Measurements from ENCODE around the gene RANBP3.
"Not testable (repeated sequence)": the region's sequence is repeated elsewhere in the genome, so short reads cannot be mapped to it uniquely, and the experiment has no call there.

The RANBP3 gene

GRCh38 chr19:5963259-5963658 lies 14.7 kb downstream of the RANBP3 start:
- not testable (repeated sequence) for DNase-seq

DNA sequence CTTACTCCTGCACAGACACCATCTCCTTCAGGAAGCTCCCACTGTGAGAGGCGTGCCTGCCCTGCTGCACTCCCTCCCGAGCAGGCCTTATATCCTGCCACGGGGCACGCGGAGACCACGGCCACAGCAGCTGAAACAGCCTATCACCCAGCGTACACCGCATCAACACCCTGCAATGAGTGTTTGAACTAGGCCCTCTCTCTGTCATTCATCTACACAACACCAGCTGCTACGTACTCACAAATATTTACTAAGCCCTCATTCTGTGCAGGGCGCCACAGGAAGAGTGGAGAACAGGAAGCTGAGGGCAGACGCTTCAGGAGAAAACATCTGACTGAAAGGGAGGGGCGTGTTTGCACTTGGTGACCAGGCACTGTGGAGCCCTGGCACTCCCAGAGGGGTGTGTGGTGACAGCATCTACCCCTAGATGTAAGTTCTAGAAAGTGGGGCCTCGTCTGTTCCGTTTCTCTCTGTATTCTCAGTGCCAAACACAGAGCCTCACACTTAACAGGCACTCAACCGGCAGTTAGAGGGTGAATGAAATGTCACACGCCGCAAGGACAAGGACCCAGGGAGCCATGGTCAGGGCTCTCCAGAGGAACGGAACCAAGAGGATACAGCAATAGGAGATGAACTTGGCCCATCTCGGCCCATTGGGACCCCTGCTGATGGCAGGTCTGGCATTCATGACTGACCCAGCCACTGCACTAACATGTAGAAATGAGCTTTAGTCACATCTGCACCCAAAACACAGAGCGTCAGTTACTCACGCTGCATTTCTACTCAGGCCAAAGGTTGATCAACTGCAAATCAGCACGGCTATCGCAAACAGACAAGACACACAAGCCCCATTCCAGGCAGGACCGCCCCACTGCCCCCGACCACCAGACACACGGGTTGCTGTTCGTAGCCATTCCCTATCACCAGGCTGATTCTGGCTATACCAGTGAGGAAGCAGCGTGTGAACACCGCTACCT lies 15.7 kb downstream of the RANBP3 start:
- DNase-seq: peak; percentile 86

GRCh38 chr19:5961641-5961968 lies 16.3 kb downstream of the RANBP3 start:
- DNase-seq: not testable (repeated sequence)

DNA sequence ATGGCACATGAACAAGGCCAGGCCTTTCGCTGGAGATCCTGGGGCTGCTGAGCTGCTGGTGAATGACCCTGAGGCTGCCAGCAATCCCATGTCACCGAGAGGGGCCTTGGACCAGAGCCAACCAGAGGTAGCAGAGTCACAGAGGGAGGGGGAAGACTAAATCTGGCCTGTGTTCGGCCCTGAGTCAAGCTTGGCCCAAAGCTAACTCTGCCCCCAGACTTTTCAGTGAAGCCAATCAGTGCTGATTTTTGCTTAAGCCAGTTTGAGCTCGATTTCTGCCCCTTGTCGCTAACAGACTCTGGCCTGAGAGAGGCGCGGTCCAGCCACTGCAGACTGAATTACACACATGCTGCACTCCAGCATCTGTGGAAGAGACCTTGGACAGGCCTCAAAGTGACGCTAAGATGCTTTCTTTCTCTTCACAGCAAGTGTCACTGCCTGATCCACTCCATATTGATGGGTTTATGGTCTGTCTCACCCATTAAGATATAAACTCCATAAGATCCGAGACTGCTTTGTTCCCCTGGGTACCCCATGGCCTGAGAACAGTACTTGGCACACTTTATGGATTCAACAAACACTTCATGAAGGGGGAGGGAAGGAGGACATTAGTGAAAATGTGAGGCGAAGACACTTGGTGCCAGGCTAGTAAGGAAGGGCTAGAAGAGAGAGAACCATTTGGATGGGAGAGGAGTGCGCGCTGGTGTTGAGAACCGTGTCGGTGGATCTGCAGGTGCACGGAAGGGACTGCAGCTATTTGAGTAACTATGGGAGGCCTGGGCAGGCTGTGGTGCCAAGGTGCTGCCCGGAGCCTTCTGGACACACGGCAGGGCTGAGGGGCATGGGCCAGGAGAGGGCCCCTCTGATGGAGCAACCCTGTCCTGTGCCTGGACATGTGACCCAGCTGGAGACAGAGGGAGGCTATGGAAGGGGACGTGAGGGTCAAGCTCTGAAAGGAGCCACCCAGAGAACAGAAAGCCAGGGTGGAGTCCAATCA lies 17.6 kb downstream of the RANBP3 start:
- DNase-seq: peak; percentile 90

GRCh38 chr19:5959260-5960004 lies 18.5 kb downstream of the RANBP3 start:
- DNase-seq: no peak

DNA sequence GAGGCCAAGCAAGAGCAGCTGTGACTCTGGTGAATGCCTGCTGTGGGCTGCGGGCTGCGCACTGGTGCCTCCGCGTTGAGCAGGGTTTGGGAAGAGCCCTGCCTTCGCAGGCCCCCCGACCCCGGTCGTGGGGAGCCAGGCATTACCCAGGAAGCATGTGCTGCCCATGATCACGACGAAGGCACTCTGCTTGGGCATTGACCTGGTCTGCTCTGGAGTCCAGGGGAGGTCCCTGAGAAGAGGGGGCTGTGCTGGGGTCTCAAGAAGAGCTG lies 19.2 kb downstream of the RANBP3 start:
- DNase-seq: no peak

DNA sequence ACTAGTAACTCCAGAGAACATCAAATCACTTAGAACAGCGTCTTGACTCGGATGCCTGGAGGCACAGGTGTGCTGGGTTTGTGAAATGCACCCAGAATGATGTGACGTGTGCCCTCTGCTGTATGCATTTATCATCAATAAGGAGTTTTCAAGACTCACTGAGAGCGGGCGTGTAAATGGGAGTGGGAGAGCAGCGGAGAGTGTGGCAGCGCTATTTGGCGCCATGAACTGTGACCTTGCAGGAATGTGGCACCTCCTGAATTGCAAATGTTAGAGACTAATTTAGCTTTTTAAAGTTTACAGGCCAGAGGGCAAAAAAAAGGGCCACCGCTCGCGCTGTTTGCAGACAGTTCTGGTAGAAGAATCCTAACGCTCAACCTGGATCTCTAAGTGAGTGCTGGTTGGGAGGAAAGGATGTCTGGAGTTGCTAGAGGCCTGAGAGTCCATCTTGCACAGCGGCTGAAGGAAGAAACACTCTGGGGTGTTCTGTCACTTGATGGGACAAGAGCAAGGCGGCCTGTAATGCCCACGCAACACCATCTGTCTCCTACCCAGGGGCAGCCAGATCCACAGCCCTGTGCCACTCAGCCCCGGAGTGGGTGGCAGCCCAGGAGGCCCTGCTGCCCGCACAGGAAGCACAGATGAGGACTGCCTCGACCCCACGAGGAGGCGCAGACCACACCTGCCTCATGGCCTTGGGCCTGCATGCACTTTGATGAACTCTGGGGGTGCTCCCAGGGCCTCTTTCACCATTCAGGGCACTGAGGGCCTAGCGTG lies 19.7 kb downstream of the RANBP3 start:
- DNase-seq: no peak

GRCh38 chr19:5957170-5957569 lies 20.8 kb downstream of the RANBP3 start:
- DNase-seq: no peak

GRCh38 chr19:5956728-5957127 lies 21.2 kb downstream of the RANBP3 start:
- DNase-seq: no peak

- no peak for DNase-seq
These were observed 21.6 kb downstream of the RANBP3 start for GRCh38 chr19:5956323-5956722.

GRCh38 chr19:5955636-5955935 lies 22.4 kb downstream of the RANBP3 start:
- DNase-seq: no peak

GRCh38 chr19:5954293-5954692 lies 23.6 kb downstream of the RANBP3 start:
- DNase-seq: no peak

DNA sequence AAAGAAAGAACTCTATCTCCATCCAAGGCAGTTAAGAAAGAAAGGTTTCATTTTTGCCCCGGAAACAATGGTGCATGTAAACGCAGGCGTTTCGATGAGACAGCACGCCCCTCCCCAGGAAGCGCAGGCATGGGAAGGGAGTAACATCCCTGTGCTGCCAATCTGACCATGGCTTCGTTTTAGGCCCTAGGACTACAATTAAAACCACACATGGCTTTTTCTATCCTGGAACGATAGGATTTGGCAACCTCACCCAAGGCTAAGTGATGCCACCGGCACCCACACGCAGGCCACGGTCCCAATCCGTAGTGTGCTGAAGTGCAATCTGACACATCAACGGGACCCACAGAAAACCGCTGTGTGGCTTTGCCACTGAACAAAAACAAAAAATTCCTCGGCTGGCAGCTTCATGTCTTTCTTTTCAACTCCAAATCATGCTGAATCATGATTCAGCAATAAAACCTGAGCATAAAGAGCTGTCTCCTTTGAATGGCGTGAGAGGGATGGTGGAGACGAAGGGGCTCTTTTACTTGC lies 24.2 kb downstream of the RANBP3 start:
- peak; percentile 7 for DNase-seq

GRCh38 chr19:5953030-5953589 lies 24.8 kb downstream of the RANBP3 start:
- no peak for DNase-seq

DNA sequence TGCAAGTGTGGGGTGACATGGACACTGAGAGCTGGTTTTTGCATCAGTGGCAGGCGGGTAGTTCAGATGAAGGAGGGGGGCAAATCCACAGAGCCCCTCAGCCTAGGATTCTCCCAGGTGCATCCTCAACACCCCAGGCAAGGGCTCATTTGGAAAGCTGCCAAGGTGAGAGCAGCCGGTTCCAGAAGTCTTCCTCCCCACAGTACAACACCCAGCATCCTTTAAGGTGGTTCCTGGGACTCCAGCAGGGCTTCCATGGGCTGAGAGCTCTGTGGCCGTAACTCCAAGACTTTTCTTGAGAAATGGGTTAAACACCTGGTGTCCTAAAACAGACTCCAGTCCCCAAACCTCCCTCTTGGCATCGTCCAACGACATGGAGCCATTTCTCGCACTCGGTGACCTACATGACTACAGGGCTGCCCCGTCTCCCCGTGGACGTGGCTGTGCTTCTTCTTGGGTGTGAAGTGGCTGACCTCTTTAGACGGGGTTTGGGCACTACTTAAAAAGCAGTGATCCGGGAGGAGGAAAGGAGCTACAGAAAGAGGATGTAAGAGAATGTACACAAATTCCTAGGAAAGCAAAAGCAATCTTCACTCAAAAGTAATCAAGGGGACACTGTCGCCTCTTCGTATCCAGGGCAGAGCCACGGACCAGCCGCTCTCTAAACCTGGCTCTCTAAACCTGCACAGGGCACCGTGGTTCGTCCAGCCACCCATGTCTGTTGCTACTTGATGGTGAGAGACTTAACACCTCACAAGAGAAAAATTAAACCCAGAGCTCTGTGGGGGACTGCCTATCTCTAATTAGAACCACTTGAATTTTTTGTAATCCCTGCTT lies 25.5 kb downstream of the RANBP3 start:
- DNase-seq: peak; percentile 5

GRCh38 chr19:5951338-5951861 lies 26.5 kb downstream of the RANBP3 start:
- no peak for DNase-seq

- no peak for DNase-seq
These were observed 27.2 kb downstream of the RANBP3 start for GRCh38 chr19:5950741-5951140.

- peak; percentile 91 for DNase-seq
These were observed 28.1 kb downstream of the RANBP3 start for GRCh38 chr19:5949792-5950305.

DNA sequence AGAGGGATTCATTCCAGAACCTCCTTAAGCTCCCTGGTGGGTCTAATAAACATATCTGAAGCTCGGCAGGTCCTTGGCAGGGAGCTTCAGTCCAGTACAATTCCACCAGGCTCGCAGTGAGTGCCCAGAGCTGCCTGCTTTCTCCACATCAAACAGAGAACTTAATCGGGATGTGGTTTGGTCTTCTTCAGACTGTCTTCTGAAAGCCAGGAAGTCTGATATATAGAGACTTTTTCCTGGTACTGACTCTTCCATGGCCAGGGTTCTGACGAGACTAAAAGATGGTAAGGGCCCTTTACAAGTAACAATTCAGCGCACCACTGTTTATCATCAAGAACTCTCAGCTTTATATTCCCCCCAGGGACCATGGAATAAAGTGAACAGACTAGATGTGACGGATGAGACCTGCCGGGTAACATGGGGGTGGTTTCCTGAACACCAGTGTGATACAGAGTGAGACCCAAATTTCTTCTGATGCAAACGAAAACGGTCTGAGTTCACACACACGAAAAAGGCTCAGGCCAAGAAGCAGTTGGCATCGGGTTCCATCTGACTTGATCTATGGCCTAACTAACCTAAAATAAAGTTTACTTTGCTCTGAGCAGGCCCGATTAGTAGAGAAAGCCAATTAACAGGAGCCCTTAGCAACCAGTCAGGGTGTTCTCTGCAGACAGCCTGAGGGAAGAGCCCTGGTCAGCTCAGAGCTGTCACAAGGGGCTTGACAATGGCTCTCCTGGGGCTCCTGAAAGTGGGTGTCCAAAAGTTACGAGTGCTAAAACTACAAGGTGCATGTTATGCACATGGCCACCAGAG lies 29.0 kb downstream of the RANBP3 start:
- DNase-seq: no peak

- no peak for DNase-seq
These were observed 30.5 kb downstream of the RANBP3 start for GRCh38 chr19:5947435-5947834.

Measured in DMS79 treated with DMSO at 0.1 percent for 48 hours (cell line).